COR-L47 (cell line): Measurements from ENCODE around the gene ANAPC4.

Experiments used
- DNase-seq: peaks from one replicate; lab custom pipeline; 2025; lab: John Stamatoyannopoulos, UW

Gene ANAPC4

GRCh38 chr4:25378437-25378743 is 1.3 kb downstream of the ANAPC4 start:
- no peak for DNase-seq

DNA sequence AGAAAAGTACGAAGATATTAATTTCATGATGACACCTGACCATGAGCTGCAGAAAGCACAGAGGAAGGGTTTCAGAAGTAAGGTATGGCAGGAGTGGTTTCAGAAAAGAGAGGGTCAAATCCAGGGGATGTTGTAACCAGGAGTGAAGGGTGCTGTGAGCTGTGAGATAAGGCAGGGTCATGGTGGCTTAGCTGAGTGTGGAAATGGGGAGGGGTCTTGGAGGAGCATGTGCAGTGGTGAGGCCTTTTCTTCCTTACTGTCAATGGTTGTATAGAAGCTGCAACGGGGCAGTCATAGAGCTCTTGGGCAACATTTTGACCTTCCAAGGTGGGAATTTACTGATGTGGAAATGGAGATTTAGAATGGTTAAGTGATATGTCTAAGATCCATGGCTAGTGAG is 2.5 kb downstream of the ANAPC4 start:
- no peak for DNase-seq

DNA sequence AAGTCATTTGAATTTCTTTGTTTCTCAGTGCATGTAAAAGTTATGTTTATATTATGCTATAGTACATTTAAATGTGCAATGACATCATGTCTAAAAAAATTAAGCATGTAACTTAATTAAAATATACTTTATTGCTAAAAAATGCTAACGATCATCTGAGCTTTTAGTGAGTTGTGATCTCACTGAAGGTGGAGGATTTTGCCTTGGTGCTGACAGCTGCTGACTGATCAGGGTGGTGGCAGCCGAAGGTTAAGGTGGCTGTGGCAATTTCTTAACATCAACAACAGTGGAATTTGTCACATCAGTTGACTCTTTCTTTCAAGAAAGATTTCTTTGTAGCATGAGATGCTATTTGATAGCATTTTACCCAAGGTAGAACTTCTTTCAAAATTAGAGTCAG is 6.6 kb downstream of the ANAPC4 start:
- no peak for DNase-seq

GRCh38 chr4:25386926-25387325 is 9.9 kb downstream of the ANAPC4 start:
- no peak for DNase-seq

GRCh38 chr4:25397305-25397704 is 20.2 kb downstream of the ANAPC4 start:
- no peak for DNase-seq

- no peak for DNase-seq
Observed at GRCh38 chr4:25399510-25399909, 22.4 kb downstream of the ANAPC4 start.

- DNase-seq, result no peak
Observed at GRCh38 chr4:25401066-25401465, 24.0 kb downstream of the ANAPC4 start.

GRCh38 chr4:25402521-25402920 is 25.5 kb downstream of the ANAPC4 start:
- no peak for DNase-seq

DNA sequence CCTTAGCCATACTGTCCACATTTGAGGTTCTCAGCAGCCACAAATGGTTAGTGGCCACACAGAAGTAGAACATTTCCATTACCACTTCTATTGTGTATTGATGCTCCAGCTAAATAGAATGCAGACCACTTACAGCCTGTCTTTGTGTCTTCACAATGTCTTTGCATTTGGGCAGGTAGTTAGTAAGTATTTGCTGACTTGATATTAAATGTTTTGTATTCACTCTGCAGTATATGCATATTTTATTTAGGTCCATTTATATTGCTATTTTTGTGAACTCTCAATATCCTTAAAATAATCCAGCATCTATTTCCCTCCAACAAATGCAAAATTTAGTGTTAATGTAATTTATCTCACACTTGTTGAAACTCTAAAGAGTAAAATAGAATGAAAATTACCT is 26.6 kb downstream of the ANAPC4 start:
- no peak for DNase-seq

DNA sequence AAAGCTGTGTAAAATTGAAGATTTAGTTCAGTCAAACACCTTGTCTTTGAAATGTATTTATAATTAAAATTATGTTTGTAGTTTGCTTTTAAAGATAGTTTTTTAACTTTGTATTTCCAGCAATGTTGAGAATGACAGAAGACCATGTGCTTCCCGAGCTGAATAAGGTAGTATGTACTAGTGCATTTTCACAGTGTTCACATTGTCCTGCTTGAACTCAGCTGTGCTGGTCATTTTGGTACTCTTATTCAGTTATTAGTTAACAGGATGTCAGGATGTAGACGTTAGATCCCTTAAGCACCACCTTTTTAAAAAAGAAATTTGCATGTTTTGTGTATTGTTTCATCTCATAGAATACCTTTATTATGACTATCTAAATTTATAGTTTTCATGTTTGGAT is 28.4 kb downstream of the ANAPC4 start:
- DNase-seq, result no peak

DNA sequence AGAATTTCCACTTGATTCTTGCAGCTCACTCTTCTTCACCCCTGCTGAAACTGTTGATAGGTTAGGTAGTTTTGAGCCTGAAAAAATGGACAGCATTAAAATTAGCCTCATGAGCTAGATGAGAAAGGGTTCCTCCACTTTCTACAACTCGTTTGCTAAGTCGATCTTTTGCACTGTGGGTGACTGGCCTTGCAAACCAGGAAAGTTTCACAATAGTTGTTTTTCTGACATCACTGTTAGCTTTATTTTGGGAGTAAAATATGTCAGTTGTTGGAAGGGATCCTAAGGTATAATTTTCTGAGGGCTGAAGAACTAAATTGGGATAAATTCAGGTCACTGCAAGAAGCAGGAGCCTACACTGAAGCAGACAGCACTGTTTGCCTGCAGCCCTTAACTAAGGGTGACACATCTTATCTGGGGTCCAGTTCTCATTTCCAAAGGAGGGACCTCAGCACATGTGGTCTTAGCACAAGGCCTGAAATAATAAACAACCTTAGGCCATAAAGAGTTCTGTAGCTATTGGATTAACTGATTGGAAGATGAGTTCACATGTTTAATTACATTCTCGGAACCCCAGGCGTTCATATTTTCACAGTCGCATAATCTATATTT is 29.1 kb downstream of the ANAPC4 start:
- DNase-seq, result no peak

DNA sequence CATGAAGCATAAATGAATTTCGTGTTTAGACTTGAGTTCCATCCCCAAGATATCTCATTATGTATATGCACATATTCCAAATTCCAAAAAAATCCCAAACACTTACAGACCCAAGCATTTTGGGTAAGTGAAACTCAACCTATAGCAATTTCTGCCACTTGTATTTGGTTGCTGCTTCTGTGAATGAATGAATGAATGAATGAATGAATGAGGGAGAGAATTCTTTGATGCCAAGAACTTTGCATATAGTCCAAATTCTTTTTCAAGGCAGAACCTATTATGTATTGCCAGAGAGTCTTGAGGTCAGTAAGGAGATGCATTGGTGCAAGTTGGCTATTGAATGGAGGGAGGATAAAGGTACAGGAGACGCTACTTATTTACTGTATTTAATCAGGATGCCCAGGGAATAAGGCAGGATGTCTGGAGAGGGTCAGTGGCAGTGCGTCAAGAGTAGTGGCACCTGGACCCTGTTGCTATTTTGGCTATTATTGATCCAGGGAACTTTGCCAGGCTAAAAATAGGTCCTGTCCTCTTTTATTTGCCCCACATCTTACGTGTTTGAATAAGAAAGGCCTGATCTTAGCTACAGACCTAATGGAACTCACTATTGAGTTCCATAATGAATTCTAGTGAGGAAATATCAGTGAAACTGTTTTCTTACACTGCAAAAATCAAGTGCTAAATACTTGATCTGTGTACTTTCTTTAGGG is 33.9 kb downstream of the ANAPC4 start:
- no peak for DNase-seq

DNA sequence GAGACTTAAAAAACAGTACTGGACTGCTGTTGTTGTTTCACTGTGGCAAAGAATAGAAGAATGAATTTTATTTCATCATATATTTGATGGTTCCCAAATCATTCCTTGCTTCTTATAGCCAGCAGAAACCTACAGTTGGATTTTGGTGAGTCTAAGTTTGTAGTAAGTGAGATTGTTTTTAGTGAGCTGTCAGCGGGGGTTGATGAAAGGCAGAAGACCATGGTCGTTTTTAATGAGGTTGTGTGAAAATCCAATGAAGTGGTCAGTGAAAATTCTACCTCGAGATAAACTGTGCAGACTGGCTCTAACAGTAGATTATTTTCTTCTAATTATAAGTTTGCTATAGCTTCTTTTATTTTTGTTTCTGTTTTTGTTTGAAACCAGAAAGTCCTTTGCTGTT is 36.2 kb downstream of the ANAPC4 start:
- no peak for DNase-seq

DNA sequence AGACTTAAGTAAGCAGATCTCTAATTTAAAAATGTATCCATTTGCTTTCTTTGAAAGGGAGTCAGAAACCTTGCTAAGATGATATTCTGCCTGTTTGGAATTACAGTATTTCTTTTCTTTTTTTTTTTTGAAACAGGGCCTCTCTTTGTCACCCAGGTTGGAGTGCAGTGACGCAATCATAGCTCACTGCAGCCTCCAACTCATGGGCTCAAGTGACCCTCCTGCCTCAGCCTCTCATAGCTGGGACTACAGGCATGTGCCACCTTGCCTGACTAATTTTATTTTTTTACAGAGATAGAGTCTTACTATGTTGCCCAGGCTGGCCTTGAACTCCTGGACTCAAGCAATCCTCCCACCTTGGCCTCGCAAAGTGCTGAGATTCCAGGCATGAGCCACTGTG is 40.0 kb downstream of the ANAPC4 start:
- DNase-seq, result no peak

DNA sequence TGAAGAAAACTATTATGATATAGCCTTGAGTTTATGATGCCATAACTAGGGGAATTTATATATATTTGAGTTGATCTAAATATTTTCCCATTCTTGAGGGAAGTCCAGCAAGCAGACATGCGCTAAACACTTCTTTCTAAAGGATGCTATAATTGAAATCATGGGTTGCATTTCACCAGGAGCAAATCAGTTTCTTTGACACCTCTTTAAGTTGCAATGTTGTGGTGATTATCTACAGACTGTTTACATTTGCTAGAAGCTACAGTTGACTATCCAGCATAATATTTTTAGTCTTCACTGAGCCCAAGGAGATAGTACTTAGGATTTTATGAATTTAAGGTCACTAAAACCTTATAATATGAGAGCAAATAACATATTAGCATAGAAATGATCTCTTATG is 43.9 kb downstream of the ANAPC4 start:
- no peak for DNase-seq

GRCh38 chr4:25421816-25422525 is 44.9 kb downstream of the ANAPC4 start:
- no peak for DNase-seq

DNA sequence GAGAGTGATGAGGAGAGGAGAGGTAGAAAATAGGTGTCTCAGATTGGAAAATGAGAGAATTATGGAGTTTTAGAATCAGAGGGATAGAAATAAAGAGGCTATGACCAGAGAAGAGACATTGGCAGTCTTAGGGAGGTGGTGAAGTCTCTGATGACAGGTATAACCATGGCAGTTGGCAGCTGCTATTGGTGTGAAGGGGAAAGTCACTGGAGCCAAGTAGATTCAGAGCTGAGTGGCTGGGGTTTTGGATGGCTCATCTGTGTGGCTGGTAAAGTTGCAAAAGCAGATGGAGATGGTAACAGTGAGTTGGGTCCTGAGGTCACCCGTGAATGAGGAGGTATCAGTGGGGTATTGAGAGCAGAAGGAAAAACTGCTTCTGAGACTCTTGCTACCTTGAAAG is 46.5 kb downstream of the ANAPC4 start:
- no peak for DNase-seq

GRCh38 chr4:25424539-25425228 is 47.6 kb downstream of the ANAPC4 start:
- no peak for DNase-seq

GRCh38 chr4:25425361-25425760 is 48.3 kb downstream of the ANAPC4 start:
- DNase-seq, result no peak

- DNase-seq, result no peak
Observed at GRCh38 chr4:25427871-25428270, 50.8 kb downstream of the ANAPC4 start.

DNA sequence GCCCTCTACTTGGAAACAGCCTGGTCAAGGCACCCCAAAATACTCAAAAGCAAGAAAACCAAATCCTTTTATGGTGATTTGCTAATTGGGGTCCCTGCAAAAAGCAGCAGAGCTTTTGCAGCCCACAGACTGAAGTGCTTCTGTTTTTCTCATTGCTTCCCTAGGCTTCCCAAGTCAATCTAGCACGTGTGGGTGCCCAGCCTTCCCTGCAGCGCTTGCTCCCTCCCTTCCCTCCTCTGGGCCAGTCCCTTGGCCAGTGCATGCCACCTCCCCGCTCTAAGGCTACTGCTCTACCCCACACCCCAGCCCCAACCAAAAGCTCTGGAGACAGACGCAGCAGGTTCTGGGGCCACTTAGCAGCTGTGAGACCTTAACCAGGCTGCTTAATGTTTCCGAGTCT is 53.6 kb downstream of the ANAPC4 start:
- no peak for DNase-seq

- no peak for DNase-seq
Observed at GRCh38 chr4:25433966-25434827, 57.1 kb downstream of the ANAPC4 start.
